GM21515 (cell line): ENCODE measurements around the gene TRIM41.
"Not testable (repeated sequence)": the region's sequence is repeated elsewhere in the genome, so short reads cannot be mapped to it uniquely, and the experiment has no call there.

Experiments used
- ATAC-seq: cut with Tn5 transposase; IDR thresholded peaks from one replicate; pipeline ENCODE4 v1.9.1; 2021; ENCODE audit not compliant: unreplicated experiment

TRIM41 gene

GRCh38 chr5:181283347-181283746 lies 60.3 kb downstream of the TRIM41 start:
- ATAC-seq: no peak

GRCh38 chr5:181283841-181284755 lies 61.0 kb downstream of the TRIM41 start:
- ATAC-seq: not testable (repeated sequence)
